Calu3 (cell line): Measurements from ENCODE around the gene BARX1. TPM values are rescaled to one million over a fixed set of nuclear protein-coding genes. Genes with fewer than 3 reads are reported as not detected.

ENCODE experiments used
- BruUV-seq: library from RNA; stranded (reverse); fragments of 400-500 nt; replicated peaks from 2 replicates; lab custom pipeline; 2021; lab: Mats Ljungman, UMichigan
- CTCF ChIA-PET: fragments of 300-600 bp; sonication (Branson Sonifier 250); formaldehyde crosslinking; loops from one replicate; lab custom pipeline; 2022; ENCODE audit warnings: antibody characterized with exemption; lab: Charles Lee
- DNase-seq: peaks from one replicate; pipeline ENCODE4 v3.0.0; 2022
- H3K27ac Mint-ChIP-seq: one replicate; pipeline ENCODE4 v1.8.0; 2022; ENCODE audit warnings: mixed read lengths; ENCODE audit not compliant: unreplicated experiment
- H3K27me3 Mint-ChIP-seq: one replicate; pipeline ENCODE4 v1.8.0; 2022; ENCODE audit warnings: mixed read lengths; ENCODE audit not compliant: unreplicated experiment
- H3K36me3 Mint-ChIP-seq: one replicate; pipeline ENCODE4 v1.8.0; 2022; ENCODE audit warnings: mild to moderate bottlenecking, moderate library complexity, mixed read lengths; ENCODE audit not compliant: insufficient read depth, unreplicated experiment
- H3K4me1 Mint-ChIP-seq: one replicate; pipeline ENCODE4 v1.8.0; 2022; ENCODE audit warnings: mild to moderate bottlenecking, low read depth, mixed read lengths; ENCODE audit not compliant: unreplicated experiment
- H3K4me3 Mint-ChIP-seq: one replicate; pipeline ENCODE4 v1.8.0; 2022; ENCODE audit warnings: mild to moderate bottlenecking, low read depth, moderate library complexity, mixed read lengths; ENCODE audit not compliant: unreplicated experiment
- H3K9me3 Mint-ChIP-seq: one replicate; pipeline ENCODE4 v1.8.0; 2022; ENCODE audit warnings: low read depth, mixed read lengths; ENCODE audit not compliant: unreplicated experiment
- CTCF ChIP-seq: fragments of 200-600 bp; IDR thresholded peaks from one replicate; pipeline ENCODE4 v1.8.0; 2022; ENCODE audit warnings: antibody characterized with exemption; ENCODE audit not compliant: unreplicated experiment
- intact Hi-C: fragments of 100-400 bp; cut with micrococcal nuclease; formaldehyde crosslinking; loops from one replicate; pipeline ENCODE4 v1.10.0; 2022; ENCODE audit not compliant: unreplicated experiment
- total RNA-seq: library from RNA; stranded (reverse); gene quantifications from 2 replicates; pipeline ENCODE4 v1.2.3, GENCODE V29; 2022

BARX1 gene
- total RNA-seq, 1 experiment from 2014 or later: not detected

DNA sequence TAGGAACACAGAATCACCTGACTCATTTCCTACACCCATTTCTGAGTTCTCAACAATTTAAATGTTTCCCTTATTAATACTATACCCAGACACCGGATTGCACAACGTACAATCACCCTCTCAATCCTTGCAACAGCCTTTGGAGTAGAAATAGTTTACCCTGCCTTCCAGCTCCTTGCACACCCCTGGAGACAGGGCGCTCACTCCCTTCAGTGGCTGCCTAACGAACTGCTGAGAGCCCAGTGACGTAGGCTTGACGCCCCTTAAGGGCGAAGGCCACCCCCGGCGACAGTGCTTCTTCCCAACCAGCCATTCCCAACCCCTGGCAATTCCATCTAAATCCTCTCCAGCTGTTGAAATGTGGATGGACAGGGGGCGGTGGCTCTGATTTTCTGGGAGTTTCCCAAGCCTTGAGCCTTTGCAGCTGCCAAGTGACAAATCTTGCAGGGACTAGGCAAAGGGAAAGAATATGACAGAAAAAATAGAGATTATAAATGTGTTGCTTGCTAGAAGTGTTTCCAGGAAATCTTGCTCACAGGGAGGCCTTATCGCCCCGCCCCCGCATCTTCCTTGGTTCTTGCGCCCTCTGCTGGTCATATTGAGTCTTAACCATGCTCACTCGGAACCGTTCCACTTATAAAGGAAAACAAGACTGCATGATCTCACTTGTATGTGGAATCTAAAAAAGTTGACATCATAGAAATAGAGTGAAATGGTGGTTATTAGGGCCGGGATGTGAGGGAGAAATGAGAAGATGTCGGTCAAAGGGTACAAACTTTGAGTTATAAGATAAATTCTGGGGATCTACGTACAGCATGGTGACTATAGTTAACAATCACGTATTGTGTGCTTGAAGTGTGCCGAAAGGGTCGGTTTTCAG, 7.6 kb upstream of the BARX1 start:
- peak; percentile 56 for TF ChIP-seq CTCF
- CTCF ChIA-PET: no interaction called here
- intact Hi-C loops: loop anchor here (2.0 kb wide), 2 partner anchors 136 to 280 kb away; no protein-coding TSS in a partner anchor
- peak; percentile 71 for DNase-seq
- no peaks in the 10 kb centered on the region for H3K4me1 Mint-ChIP-seq
- H3K27me3 Mint-ChIP-seq: peaks cover 30% of the 10 kb centered on the region
- no peaks in the 10 kb centered on the region for H3K36me3 Mint-ChIP-seq
- H3K9me3 Mint-ChIP-seq: no peaks in the 10 kb centered on the region
- no peak overlapping the region for H3K27ac Mint-ChIP-seq
- no TSS peak for BruUV-seq
- peak overlapping the region; percentile 11 for H3K4me3 Mint-ChIP-seq

DNA sequence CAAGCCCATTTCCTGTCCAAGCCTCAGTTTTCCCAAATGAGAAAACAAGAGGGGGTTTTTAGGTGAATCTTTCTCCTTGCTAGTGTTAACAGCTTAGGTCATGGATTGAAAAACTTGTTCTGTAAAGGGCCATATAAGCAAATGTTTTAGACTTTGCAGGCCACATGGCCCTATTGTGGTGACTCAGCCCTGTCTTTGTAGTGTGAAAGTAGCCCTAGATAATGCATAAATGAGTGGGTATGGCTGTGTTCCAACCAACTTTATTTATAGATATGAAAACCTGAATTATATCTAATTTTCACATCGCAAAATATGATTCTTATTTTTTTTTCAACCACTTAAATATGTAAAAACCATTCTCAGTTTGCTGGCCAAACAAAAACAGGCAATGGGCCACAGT, 6.9 kb upstream of the BARX1 start:
- Mint-ChIP-seq H3K4me1 (no peaks in the 10 kb centered on the region), H3K36me3 (no peaks in the 10 kb centered on the region), H3K27ac (no peak overlapping the region), H3K27me3 (peaks cover 30% of the 10 kb centered on the region), H3K9me3 (no peaks in the 10 kb centered on the region), H3K4me3 (no peak overlapping the region)
- TF ChIP-seq CTCF: no peak
- intact Hi-C loops: loop anchor here (2.0 kb wide), 2 partner anchors 135 to 279 kb away; no protein-coding TSS in a partner anchor
- no TSS peak for BruUV-seq
- CTCF ChIA-PET: no interaction called here
- DNase-seq: no peak

- TF ChIP-seq CTCF: no peak
- no peak overlapping the region for H3K27ac Mint-ChIP-seq
- no peaks in the 10 kb centered on the region for H3K36me3 Mint-ChIP-seq
- peaks cover 30% of the 10 kb centered on the region for H3K27me3 Mint-ChIP-seq
- no peak overlapping the region for H3K4me3 Mint-ChIP-seq
- intact Hi-C loops: no loop called here
- no TSS peak for BruUV-seq
- CTCF ChIA-PET: no interaction called here
- H3K4me1 Mint-ChIP-seq: no peaks in the 10 kb centered on the region
- no peaks in the 10 kb centered on the region for H3K9me3 Mint-ChIP-seq
- no peak for DNase-seq
These were observed 6.1 kb upstream of the BARX1 start for GRCh38 chr9:93960971-93961841.

DNA sequence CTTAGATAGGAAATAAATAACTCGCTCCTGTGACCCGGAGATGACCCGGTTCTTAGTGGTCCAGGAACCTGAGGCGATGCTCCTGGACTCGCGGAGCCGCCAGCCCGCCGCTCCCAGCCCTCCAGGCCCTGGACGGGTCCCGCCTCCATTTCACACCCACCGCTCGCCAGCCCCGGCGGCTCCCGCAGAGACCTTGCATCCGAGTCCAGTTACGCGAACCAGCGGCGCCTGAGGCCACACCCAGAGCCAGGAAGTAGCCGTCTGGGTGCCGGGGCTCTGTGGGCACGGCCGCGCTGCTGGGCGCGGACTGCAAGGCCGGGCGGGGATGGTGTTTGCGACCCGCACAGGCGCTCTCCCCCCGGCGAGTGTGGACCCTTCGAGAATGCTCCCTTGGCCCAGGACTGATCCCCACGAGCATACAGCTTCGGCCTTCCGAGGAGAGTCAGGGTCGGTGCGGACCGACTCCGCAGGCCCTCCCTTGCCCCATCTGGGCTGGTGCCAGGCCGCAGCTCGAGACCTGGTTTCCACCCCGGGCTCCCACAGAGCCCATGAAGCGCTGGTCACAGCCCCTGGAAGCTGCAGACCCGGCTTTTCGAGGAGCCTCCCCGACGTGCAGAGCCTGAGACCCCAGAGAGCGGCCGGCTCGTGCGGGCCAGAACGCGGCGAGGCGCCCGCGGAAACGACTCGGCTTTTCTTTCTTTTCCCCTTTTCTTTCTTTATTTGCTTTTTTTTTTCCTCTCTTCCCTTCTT, 5.2 kb upstream of the BARX1 start:
- Mint-ChIP-seq H3K4me3 (no peak overlapping the region), H3K27me3 (peaks cover 38% of the 10 kb centered on the region), H3K4me1 (no peaks in the 10 kb centered on the region), H3K9me3 (no peaks in the 10 kb centered on the region), H3K36me3 (no peaks in the 10 kb centered on the region), H3K27ac (no peak overlapping the region)
- intact Hi-C loops: no loop called here
- no TSS peak for BruUV-seq
- CTCF ChIA-PET: no interaction called here
- TF ChIP-seq CTCF: no peak
- DNase-seq: no peak
